ENCODE data around the gene CBLN1. TPM values are rescaled to one million over a fixed set of nuclear protein-coding genes. Genes with fewer than 3 reads are reported as not detected.

CBLN1 gene
- total RNA-seq, 1 donor from 2014 or later, result not detected

- TF ChIP-seq, protein P1, sequence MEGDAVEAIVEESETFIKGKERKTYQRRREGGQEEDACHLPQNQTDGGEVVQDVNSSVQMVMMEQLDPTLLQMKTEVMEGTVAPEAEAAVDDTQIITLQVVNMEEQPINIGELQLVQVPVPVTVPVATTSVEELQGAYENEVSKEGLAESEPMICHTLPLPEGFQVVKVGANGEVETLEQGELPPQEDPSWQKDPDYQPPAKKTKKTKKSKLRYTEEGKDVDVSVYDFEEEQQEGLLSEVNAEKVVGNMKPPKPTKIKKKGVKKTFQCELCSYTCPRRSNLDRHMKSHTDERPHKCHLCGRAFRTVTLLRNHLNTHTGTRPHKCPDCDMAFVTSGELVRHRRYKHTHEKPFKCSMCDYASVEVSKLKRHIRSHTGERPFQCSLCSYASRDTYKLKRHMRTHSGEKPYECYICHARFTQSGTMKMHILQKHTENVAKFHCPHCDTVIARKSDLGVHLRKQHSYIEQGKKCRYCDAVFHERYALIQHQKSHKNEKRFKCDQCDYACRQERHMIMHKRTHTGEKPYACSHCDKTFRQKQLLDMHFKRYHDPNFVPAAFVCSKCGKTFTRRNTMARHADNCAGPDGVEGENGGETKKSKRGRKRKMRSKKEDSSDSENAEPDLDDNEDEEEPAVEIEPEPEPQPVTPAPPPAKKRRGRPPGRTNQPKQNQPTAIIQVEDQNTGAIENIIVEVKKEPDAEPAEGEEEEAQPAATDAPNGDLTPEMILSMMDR (IDR thresholded peaks at IDR 0.05), result no peak
- no peak overlapping the region for H3K4me3 ChIP-seq
- H3K36me3 ChIP-seq, result no peaks in the 10 kb centered on the region
- intact Hi-C loops (cut with DNase I), result no loop called here
- H3K27ac ChIP-seq, result no peak overlapping the region
- H3K27me3 ChIP-seq (ENCODE audit: low read depth), result peaks cover 2% of the 10 kb centered on the region
- H3K9me3 ChIP-seq, result no peaks in the 10 kb centered on the region
- H3K4me1 ChIP-seq, result no peaks in the 10 kb centered on the region
- DNase-seq (no peak), ATAC-seq (no peak)
Measured at GRCh38 chr16:49261930-49262329, 19.7 kb downstream of the CBLN1 start.

- ATAC-seq, result no peak
- TF ChIP-seq, protein P1 (IDR thresholded peaks at IDR 0.05), result no peak
- H3K4me1 ChIP-seq, result no peaks in the 10 kb centered on the region
- peaks cover 2% of the 10 kb centered on the region for H3K27me3 ChIP-seq (ENCODE audit: low read depth)
- intact Hi-C loops (cut with DNase I), result no loop called here
- H3K9me3 ChIP-seq, result no peaks in the 10 kb centered on the region
- H3K36me3 ChIP-seq, result no peaks in the 10 kb centered on the region
- no peak overlapping the region for H3K27ac ChIP-seq
- DNase-seq, result no peak
- H3K4me3 ChIP-seq, result no peak overlapping the region
Measured at GRCh38 chr16:49260956-49261530, 20.6 kb downstream of the CBLN1 start.

GRCh38 chr16:49260253-49260652 lies 21.4 kb downstream of the CBLN1 start:
- TF ChIP-seq, protein P1 (IDR thresholded peaks at IDR 0.05), result no peak
- DNase-seq, result no peak
- Histone ChIP-seq H3K9me3 (no peaks in the 10 kb centered on the region), H3K36me3 (no peaks in the 10 kb centered on the region), H3K4me3 (no peak overlapping the region), H3K4me1 (no peaks in the 10 kb centered on the region), H3K27ac (no peak overlapping the region), H3K27me3 (ENCODE audit: low read depth) (peaks cover 2% of the 10 kb centered on the region)
- ATAC-seq, result no peak
- intact Hi-C loops (cut with DNase I), result no loop called here

DNA sequence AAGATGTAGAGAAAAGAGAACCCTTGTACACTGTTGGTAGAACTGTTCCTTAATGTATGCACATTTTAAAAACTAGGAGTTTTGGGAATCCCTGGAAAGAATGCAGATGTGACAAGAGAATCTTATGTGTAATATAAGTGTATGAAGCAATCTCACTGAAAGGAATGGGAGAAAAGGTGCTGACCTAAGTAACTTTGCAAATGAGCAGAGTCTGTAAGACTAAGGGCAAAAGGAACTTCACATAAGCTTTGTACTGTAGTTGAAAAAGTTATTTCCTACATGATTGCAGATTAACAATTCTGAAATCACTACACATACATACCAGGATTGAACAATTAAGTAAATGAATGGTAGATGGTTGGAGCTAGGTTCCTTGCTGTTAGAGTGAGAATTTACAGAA lies 22.3 kb downstream of the CBLN1 start:
- no peaks in the 10 kb centered on the region for H3K9me3 ChIP-seq
- H3K4me1 ChIP-seq, result no peaks in the 10 kb centered on the region
- intact Hi-C loops (cut with DNase I), result no loop called here
- no peaks in the 10 kb centered on the region for H3K36me3 ChIP-seq
- H3K27ac ChIP-seq, result no peak overlapping the region
- DNase-seq (no peak), ATAC-seq (no peak)
- H3K4me3 ChIP-seq, result no peak overlapping the region
- TF ChIP-seq, protein P1 (IDR thresholded peaks at IDR 0.05), result no peak
- peaks cover 2% of the 10 kb centered on the region for H3K27me3 ChIP-seq (ENCODE audit: low read depth)

GRCh38 chr16:49250689-49251088 lies 30.9 kb downstream of the CBLN1 start:
- DNase-seq, result no peak
- H3K36me3 ChIP-seq, result no peaks in the 10 kb centered on the region
- H3K4me1 ChIP-seq, result no peaks in the 10 kb centered on the region
- no peaks in the 10 kb centered on the region for H3K9me3 ChIP-seq
- no peak overlapping the region for H3K27ac ChIP-seq
- no peak overlapping the region for H3K4me3 ChIP-seq
- ATAC-seq, result no peak
- H3K27me3 ChIP-seq (ENCODE audit: low read depth), result no peaks in the 10 kb centered on the region
- TF ChIP-seq, protein P1 (IDR thresholded peaks at IDR 0.05), result no peak
- intact Hi-C loops (cut with DNase I), result no loop called here
